OCI-LY3 (cell line): ENCODE measurements around the gene PIP4P1.

ENCODE experiments used
- H2AFZ ChIP-seq: fragments of 200-600, 300-600 bp; shearing (Covaris generic); 2 replicates; pipeline ENCODE4 v1.6.0; 2014; ENCODE audit warnings: antibody characterized with exemption, low read depth, low read length
- H3K27ac ChIP-seq: fragments of 200-600, 300-600 bp; sonication (generic); 2 replicates; pipeline ENCODE4 v1.5.1; 2014; ENCODE audit warnings: mild to moderate bottlenecking, low read length, moderate library complexity, mixed read lengths
- H3K27me3 ChIP-seq: fragments of 200-600, 300-600 bp; sonication (generic); 2 replicates; pipeline ENCODE4 v1.6.1; 2014; ENCODE audit warnings: low read depth, low read length, mixed read lengths
- H3K36me3 ChIP-seq: fragments of 200-600, 300-600 bp; sonication (generic); replicated peaks from 2 replicates; pipeline ENCODE3; 2014; ENCODE audit warnings: low read depth, low read length, mixed read lengths
- H3K4me1 ChIP-seq: fragments of 300-600, 200-600 bp; sonication (generic); 2 replicates; pipeline ENCODE4 v1.6.1; 2014; ENCODE audit warnings: low read length, mixed read lengths
- H3K4me2 ChIP-seq: fragments of 200-600, 300-600 bp; sonication (generic); 2 replicates; pipeline ENCODE4 v1.6.1; 2014; ENCODE audit warnings: low read length, mixed read lengths
- H3K4me3 ChIP-seq: fragments of 300-600, 200-600 bp; sonication (generic); 2 replicates; pipeline ENCODE4 v1.5.1; 2014; ENCODE audit warnings: antibody characterized with exemption, mild to moderate bottlenecking, low read length, moderate library complexity
- H3K79me2 ChIP-seq: fragments of 300-600, 200-600 bp; shearing (Covaris generic); 2 replicates; pipeline ENCODE4 v1.6.1; 2014; ENCODE audit warnings: mild to moderate bottlenecking, low read length, mixed read lengths
- H3K9ac ChIP-seq: fragments of 300-600, 200-600 bp; shearing (Covaris generic); 2 replicates; pipeline ENCODE4 v1.6.0; 2014; ENCODE audit warnings: mild to moderate bottlenecking, low read length, moderate library complexity
- H3K9me3 ChIP-seq: fragments of 200-600, 300-600 bp; shearing (Covaris generic); 2 replicates; pipeline ENCODE4 v1.6.1; 2014; ENCODE audit warnings: low read length, mixed read lengths; ENCODE audit not compliant: insufficient read depth
- H4K20me1 ChIP-seq: fragments of 200-600, 300-600 bp; sonication (generic); 2 replicates; pipeline ENCODE4 v1.6.1; 2016; ENCODE audit warnings: low read length, mixed read lengths; ENCODE audit not compliant: insufficient read depth
- CTCF ChIP-seq: fragments of 200-600, 300-600 bp; sonication (generic); IDR thresholded peaks from 2 replicates; pipeline ENCODE4 v1.5.1; 2014; ENCODE audit warnings: antibody characterized with exemption, low read length, low read depth
- EZH2phosphoT487 ChIP-seq: fragments of 200-600 bp; shearing (Covaris generic); IDR thresholded peaks from 2 replicates; pipeline ENCODE4 v1.6.1; 2018; ENCODE audit warnings: antibody characterized with exemption, mixed run types, low read depth

Gene PIP4P1

GRCh38 chr14:20422886-20423285 is 38.3 kb downstream of the PIP4P1 start:
- no peak overlapping the region for H3K9ac ChIP-seq
- no peak overlapping the region for H3K4me2 ChIP-seq
- H3K79me2 ChIP-seq, result no peaks in the 10 kb centered on the region
- H3K4me3 ChIP-seq, result no peak overlapping the region
- no peaks in the 10 kb centered on the region for H4K20me1 ChIP-seq
- TF ChIP-seq EZH2phosphoT487, result no peak
- no peak for TF ChIP-seq CTCF
- H3K9me3 ChIP-seq, result no peaks in the 10 kb centered on the region
- no peaks in the 10 kb centered on the region for H3K27me3 ChIP-seq
- no peak overlapping the region for H2AFZ ChIP-seq
- H3K27ac ChIP-seq, result no peak overlapping the region
- H3K4me1 ChIP-seq, result peaks cover 24% of the 10 kb centered on the region
- no peaks in the 10 kb centered on the region for H3K36me3 ChIP-seq

GRCh38 chr14:20421267-20421666 is 40.0 kb downstream of the PIP4P1 start:
- Histone ChIP-seq H3K36me3 (no peaks in the 10 kb centered on the region), H3K27ac (no peak overlapping the region), H3K9ac (no peak overlapping the region), H3K4me1 (peaks cover 19% of the 10 kb centered on the region), H3K79me2 (no peaks in the 10 kb centered on the region), H3K4me3 (no peak overlapping the region), H2AFZ (no peak overlapping the region), H3K4me2 (no peak overlapping the region), H3K27me3 (no peaks in the 10 kb centered on the region), H3K9me3 (no peaks in the 10 kb centered on the region), H4K20me1 (no peaks in the 10 kb centered on the region)
- TF ChIP-seq CTCF (no peak), EZH2phosphoT487 (no peak)

DNA sequence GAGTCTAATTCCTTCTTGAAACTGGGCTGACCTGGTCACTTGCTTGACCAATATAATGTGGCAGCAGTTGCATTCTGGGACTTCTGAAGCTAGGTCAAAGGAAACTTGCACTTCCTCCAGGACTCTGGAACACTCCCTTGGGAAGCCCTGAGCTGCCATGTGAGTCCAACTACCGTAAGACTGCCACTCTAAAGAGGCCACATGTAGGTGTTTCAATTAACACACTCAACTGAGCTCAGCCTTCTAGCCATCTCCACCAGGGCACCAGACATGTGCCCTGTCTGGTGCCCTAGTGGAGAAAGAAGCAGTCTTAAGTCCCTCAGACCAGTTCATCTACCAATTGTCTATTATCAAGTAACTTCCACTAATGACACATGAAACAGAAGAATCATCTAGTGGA is 41.8 kb downstream of the PIP4P1 start:
- H3K36me3 ChIP-seq, result no peaks in the 10 kb centered on the region
- no peaks in the 10 kb centered on the region for H3K9me3 ChIP-seq
- H3K4me1 ChIP-seq, result peaks cover 11% of the 10 kb centered on the region
- TF ChIP-seq EZH2phosphoT487 (no peak), CTCF (no peak)
- H3K9ac ChIP-seq, result no peak overlapping the region
- H3K4me2 ChIP-seq, result no peak overlapping the region
- H3K79me2 ChIP-seq, result no peaks in the 10 kb centered on the region
- no peak overlapping the region for H2AFZ ChIP-seq
- no peaks in the 10 kb centered on the region for H4K20me1 ChIP-seq
- H3K27me3 ChIP-seq, result no peaks in the 10 kb centered on the region
- H3K4me3 ChIP-seq, result no peak overlapping the region
- H3K27ac ChIP-seq, result no peak overlapping the region

GRCh38 chr14:20418501-20418909 is 42.7 kb downstream of the PIP4P1 start:
- no peak overlapping the region for H3K9ac ChIP-seq
- H4K20me1 ChIP-seq, result no peaks in the 10 kb centered on the region
- H3K36me3 ChIP-seq, result no peaks in the 10 kb centered on the region
- peaks cover 5% of the 10 kb centered on the region; the same call in 1 of the 2 replicates for H3K79me2 ChIP-seq
- H3K4me1 ChIP-seq, result peaks cover 18% of the 10 kb centered on the region
- no peak overlapping the region for H3K4me2 ChIP-seq
- H3K27me3 ChIP-seq, result no peaks in the 10 kb centered on the region
- H2AFZ ChIP-seq, result no peak overlapping the region
- TF ChIP-seq CTCF, result no peak
- no peak for TF ChIP-seq EZH2phosphoT487
- no peaks in the 10 kb centered on the region for H3K9me3 ChIP-seq
- H3K4me3 ChIP-seq, result no peak overlapping the region
- no peak overlapping the region for H3K27ac ChIP-seq
